Epithelial cell of esophagus (primary cell): ENCODE measurements around the gene DYNC2I2.
A peak's percentile ranks its signal among the peaks of the same experiment; 100 is the strongest.

Experiments
- DNase-seq: peaks from one replicate; pipeline ENCODE4 v3.0.0; 2010; ENCODE audit warnings: low read depth
- H3K4me3 ChIP-seq: 2 replicates; pipeline ENCODE4 v1.5.1; 2011; ENCODE audit warnings: mild to moderate bottlenecking, low read length, control low read depth
- CTCF ChIP-seq: IDR thresholded peaks from 2 replicates; pipeline ENCODE4 v1.5.1; 2011; ENCODE audit warnings: low read depth, mild to moderate bottlenecking, low read length, control low read depth, inconsistent platforms; ENCODE audit not compliant: insufficient read depth; ENCODE audit errors: missing control alignments

DYNC2I2 gene

GRCh38 chr9:128635266-128636023 is 21.2 kb downstream of the DYNC2I2 start:
- DNase-seq, result peak; percentile 97
- H3K4me3 ChIP-seq, result no peak overlapping the region
- peak; percentile 83 for TF ChIP-seq CTCF

GRCh38 chr9:128634651-128635262 is 21.9 kb downstream of the DYNC2I2 start:
- no peak overlapping the region for H3K4me3 ChIP-seq
- TF ChIP-seq CTCF, result no peak
- DNase-seq, result no peak

GRCh38 chr9:128634111-128634510 is 22.5 kb downstream of the DYNC2I2 start:
- DNase-seq, result no peak
- TF ChIP-seq CTCF, result no peak
- no peak overlapping the region for H3K4me3 ChIP-seq

DNA sequence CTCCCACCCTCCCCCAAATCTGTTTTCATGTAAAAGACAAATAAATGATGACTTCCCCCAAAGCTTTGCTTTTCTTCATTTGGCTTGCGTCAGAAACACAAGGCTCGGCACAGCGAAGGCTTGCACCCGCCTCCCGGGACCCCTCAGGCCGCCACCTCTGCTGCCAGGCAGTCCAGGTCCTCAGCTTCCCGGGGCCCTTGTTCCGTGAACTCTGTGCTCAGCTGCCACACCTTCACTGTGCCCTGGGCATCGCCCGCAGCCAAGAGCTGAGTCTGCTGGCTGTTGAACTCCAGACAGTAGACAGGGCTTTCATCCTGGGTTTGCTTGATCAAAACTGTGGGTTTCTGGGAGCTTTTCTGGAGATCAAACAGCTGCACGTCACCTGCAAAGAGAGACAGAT is 23.0 kb downstream of the DYNC2I2 start:
- no peak for TF ChIP-seq CTCF
- DNase-seq, result no peak
- H3K4me3 ChIP-seq, result no peak overlapping the region

GRCh38 chr9:128633057-128633456 is 23.6 kb downstream of the DYNC2I2 start:
- H3K4me3 ChIP-seq, result no peak overlapping the region
- no peak for DNase-seq
- TF ChIP-seq CTCF, result no peak

DNA sequence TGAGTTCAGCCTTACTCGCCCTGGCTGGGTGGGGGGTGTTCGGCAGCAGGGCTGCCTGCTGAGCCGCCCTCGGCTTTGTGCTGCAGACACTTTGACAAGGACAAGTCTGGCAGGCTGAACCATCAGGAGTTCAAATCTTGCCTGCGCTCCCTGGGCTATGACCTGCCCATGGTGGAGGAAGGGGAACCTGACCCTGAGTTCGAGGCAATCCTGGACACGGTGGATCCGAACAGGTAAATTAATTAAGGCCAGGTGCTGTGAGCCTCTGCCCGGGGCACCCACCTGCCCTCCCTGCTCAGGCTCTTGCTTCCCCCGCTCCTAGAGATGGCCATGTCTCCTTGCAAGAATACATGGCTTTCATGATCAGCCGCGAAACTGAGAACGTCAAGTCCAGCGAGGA is 24.2 kb downstream of the DYNC2I2 start:
- H3K4me3 ChIP-seq, result no peak overlapping the region
- no peak for TF ChIP-seq CTCF
- no peak for DNase-seq

DNA sequence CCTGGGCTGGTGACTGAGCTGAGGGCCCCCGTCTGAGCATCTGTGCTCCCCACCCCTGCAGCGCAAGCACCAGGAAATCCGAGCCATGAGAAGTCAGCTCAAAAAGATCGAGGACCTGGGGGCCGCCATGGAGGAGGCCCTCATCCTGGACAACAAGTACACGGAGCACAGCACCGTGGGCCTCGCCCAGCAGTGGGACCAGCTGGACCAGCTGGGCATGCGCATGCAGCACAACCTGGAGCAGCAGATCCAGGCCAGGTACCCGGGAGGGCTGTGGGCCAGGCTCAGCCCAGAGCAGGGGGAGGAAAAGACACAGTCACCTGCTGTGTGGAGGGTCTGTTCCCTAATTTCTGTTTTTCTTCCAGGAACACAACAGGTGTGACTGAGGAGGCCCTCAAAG is 24.6 kb downstream of the DYNC2I2 start:
- no peak for TF ChIP-seq CTCF
- no peak overlapping the region for H3K4me3 ChIP-seq
- DNase-seq, result no peak
